ENCODE results near the gene DARS2.

DARS2 gene

DNA sequence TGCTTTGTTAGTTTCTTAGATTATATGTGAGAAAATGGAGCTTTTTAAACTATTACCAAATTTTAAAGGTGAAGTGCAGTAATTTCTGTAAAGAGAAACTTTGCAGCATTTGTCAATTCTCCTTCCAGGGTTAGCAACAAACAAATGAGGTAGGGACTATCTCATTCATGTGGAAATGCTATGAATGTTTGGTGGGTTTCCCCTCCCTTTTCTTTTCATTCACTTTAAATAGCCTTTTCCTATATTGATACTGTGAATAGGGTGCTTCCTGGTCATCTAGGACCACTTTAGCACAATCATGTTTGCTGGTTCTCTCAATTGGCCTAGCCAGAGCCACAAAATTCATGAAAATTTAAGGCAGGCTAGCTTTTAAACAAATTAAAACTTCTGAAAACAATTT is 64.3 kb downstream of the DARS2 start:
- no peak for FAIRE-seq

DNA sequence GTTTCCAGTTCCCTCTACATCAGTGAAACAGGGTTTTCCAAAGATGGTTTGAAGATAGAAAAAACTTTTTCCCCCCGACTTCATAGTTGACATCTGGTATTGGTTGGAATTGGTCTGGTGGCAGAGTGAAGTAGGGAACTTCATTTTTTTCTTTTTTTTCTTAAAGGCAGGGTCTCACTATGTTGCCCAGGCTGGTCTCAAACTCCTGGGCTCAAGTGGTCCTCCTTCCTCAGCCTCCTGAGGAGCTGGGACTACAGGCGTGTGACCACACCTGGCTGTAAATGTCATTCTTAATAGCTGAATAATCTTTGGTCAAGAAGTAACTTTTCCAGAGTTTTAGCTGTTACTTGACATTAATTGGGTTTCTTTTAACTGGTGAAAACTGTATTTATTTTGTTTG is 65.4 kb downstream of the DARS2 start:
- no peak for FAIRE-seq

DNA sequence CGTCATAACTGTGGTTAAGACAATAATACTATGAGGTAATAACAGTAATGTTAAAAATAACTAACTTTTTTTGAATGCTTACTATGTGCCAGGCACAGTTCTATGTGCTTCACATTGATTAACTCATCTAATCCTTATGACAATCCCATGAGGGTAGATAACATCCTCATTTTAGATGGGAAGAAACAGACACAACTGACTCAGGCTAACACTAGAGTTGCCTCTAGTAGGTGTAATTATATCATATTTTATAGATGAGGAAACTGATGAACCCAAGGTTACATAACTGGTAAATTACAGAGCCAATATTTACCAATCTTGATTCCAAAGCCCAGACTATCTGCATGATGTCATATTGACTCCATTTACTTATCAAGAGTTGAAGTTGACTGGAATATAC is 69.1 kb downstream of the DARS2 start:
- FAIRE-seq: no peak

- FAIRE-seq: no peak
Measured at GRCh38 chr1:173894189-173894588, 69.7 kb downstream of the DARS2 start.

GRCh38 chr1:173900427-173900826 is 76.0 kb downstream of the DARS2 start:
- no peak for FAIRE-seq

DNA sequence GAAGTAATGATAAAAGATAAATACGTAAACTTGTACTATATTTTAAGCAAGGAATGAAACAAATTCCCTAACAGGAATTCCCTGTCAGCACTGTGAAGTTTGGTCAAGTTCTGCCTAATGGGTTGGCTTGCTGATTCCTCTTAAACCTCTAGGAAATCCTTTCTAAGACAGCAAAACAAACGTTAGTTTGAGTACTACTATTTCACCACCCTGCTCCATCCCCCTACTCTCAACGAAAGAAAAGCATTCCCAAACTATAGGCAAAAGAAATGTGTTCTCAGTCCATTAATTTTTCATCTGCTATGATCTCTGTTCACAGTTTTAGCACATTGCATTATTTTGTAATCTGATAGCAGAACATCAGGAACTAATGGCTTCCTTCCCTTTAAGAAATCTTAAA is 76.5 kb downstream of the DARS2 start:
- FAIRE-seq: no peak

DNA sequence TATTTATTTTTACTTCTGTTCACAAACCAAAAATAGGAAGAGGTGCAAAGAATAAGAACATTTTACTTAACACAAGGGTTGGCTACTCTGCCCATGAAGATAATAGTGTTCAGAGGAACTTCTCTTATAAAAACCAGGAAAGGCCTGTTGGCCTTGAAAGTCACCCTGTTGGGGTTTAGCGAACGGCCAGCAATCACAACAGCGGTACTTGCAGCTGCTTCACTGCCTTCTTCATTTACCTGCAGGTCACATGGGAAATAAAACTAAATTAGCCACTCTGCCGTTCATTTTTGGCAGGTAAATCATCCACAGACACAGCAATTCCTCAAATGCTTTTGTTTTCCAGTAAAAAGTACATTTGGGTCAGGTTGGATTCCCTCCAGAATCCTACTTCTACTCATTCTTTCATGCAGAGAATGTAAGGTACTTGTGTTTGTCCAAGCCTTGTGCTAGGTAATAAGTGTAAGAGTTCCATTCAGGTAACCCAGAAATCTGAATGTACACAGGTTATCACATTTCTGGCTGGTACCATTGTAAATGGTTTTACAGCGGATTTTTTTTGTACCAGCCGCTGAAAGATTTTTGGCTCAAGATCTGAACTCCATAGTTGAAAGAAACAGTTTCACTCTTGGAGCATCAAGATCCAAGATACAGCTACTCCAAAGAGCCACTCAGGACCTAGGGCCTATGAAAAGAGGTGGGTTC is 79.5 kb downstream of the DARS2 start:
- no peak for FAIRE-seq

Measured in G401.6 (cell line).